Measurements from ENCODE around the gene TMEM19.

TMEM19 gene

GRCh38 chr12:71718611-71719010 is 32.7 kb downstream of the TMEM19 start:
- DNase-seq (ENCODE audit: low spot score), result no peak

- DNase-seq (ENCODE audit: low spot score), result no peak
Observed at GRCh38 chr12:71719647-71720370, 33.9 kb downstream of the TMEM19 start.

- no peak for DNase-seq (ENCODE audit: low spot score)
Observed at GRCh38 chr12:71721783-71722505, 36.1 kb downstream of the TMEM19 start.

- no peak for DNase-seq (ENCODE audit: low spot score)
Observed at GRCh38 chr12:71725011-71725410, 39.1 kb downstream of the TMEM19 start.

GRCh38 chr12:71726548-71726947 is 40.7 kb downstream of the TMEM19 start:
- DNase-seq (ENCODE audit: low spot score), result no peak

- no peak for DNase-seq (ENCODE audit: low spot score)
Observed at GRCh38 chr12:71727958-71728357, 42.1 kb downstream of the TMEM19 start.

GRCh38 chr12:71730936-71731335 is 45.1 kb downstream of the TMEM19 start:
- no peak for DNase-seq (ENCODE audit: low spot score)

- DNase-seq (ENCODE audit: low spot score), result no peak
Observed at GRCh38 chr12:71731439-71732356, 45.8 kb downstream of the TMEM19 start.

- no peak for DNase-seq (ENCODE audit: low spot score)
Observed at GRCh38 chr12:71732357-71732712, 46.5 kb downstream of the TMEM19 start.

- no peak for DNase-seq (ENCODE audit: low spot score)
Observed at GRCh38 chr12:71737197-71737596, 51.3 kb downstream of the TMEM19 start.

GRCh38 chr12:71742998-71743397 is 57.1 kb downstream of the TMEM19 start:
- DNase-seq (ENCODE audit: low spot score), result no peak

GRCh38 chr12:71744522-71745300 is 58.8 kb downstream of the TMEM19 start:
- DNase-seq (ENCODE audit: low spot score), result no peak

GRCh38 chr12:71746974-71747611 is 61.2 kb downstream of the TMEM19 start:
- DNase-seq (ENCODE audit: low spot score), result peak; percentile 77

- DNase-seq (ENCODE audit: low spot score), result no peak
Observed at GRCh38 chr12:71748081-71748850, 62.4 kb downstream of the TMEM19 start.

GRCh38 chr12:71749666-71750065 is 63.8 kb downstream of the TMEM19 start:
- DNase-seq (ENCODE audit: low spot score), result no peak

GRCh38 chr12:71752891-71753290 is 67.0 kb downstream of the TMEM19 start:
- DNase-seq (ENCODE audit: low spot score), result no peak
